Stimulated activated CD4-positive, alpha-beta T cell treated with anti-CD3 and anti-CD28 coated beads, TNF-alpha, amount 100 ng/mL, for 48 hours (primary cell): ENCODE data around the gene BRICD5.

Experiments
- DNase-seq, 3 donors: peaks; one replicate each; pipeline ENCODE4 v3.0.0-alpha.2; 2020; ENCODE audit warnings: low read depth in 3 of 3

The BRICD5 gene

DNA sequence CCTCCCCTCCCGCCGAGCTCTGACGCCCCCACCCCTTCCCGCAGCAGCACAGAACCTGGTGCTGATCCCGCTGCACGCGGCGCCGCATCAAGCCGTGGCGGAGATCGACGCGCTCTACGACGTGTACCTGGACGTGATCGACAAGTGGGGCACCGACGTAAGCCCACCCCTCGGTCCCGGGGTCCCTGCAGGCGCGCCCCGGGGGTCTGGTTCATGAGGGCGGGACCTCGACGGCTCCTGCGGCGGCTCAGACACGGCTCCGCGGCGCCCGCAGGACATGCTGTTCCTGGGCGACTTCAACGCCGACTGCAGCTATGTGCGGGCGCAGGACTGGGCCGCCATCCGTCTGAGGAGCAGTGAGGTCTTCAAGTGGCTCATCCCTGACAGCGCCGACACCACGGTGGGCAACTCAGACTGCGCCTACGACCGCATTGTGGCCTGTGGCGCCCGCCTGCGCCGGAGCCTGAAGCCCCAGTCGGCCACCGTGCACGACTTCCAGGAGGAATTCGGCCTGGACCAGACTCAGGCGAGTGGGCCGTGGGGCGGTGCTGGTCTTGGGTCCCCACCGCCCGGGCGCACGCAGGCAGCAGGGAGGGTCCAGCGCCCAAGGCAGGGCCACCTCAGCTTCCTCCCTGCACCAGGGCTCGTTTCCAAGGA, 27.0 kb upstream of the BRICD5 start:
- DNase-seq = no peak

DNA sequence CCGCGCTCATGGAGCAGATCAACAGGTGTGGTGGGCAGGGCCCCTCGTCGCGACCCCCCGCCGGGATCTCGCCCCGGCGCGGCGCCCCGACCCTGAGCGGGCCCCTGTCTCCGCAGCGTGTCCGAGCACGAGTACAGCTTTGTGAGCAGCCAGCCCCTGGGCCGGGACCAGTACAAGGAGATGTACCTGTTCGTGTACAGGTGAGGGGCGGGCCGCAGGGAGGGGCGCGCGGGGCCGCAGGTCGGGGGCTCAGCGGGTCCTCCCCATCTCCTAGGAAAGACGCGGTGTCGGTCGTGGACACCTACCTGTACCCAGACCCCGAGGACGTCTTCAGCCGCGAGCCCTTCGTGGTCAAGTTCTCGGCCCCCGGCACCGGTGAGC, 26.4 kb upstream of the BRICD5 start:
- DNase-seq = no peak

DNA sequence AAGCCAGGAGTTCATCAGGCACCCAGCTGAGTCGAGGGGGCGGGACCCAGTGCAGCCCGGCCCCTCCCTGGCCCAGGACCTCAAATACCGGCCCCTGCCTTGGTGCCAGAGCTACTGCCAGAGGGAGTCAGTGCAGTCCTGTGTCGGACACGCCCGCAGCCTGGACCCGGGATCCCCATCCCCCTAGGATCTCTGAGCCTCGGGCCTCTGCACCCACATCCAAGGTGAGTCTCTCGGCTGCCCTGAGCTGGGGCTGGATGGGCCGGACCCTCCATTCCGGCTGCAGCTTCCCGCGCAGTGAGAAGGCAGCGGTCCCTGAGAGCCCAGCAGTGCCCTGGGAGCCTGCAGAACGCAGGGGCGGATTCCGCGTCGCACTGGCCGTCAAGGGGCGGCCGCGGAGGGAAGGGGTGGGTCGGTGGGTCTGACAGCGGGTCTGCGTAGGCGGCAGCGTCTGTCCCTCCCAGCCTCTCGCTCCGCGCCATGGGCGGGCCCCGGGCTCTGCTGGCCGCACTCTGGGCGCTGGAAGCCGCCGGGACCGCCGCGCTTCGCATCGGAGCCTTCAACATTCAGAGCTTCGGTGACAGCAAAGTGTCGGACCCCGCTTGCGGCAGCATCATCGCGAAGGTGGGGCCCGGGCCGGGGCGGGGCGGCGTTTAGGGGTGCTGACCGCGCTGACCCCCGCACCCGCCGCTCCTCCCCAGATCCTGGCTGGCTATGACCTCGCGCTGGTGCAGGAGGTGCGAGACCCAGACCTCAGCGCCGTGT, 25.9 kb upstream of the BRICD5 start, which contains the start of gene DNASE1L2:
DNASE1L2 (plus strand) TSS at position 108 of the 765 bp plus-strand sequence; CDS start at position 481, 373 bp downstream.
- DNase-seq = no peak

DNA sequence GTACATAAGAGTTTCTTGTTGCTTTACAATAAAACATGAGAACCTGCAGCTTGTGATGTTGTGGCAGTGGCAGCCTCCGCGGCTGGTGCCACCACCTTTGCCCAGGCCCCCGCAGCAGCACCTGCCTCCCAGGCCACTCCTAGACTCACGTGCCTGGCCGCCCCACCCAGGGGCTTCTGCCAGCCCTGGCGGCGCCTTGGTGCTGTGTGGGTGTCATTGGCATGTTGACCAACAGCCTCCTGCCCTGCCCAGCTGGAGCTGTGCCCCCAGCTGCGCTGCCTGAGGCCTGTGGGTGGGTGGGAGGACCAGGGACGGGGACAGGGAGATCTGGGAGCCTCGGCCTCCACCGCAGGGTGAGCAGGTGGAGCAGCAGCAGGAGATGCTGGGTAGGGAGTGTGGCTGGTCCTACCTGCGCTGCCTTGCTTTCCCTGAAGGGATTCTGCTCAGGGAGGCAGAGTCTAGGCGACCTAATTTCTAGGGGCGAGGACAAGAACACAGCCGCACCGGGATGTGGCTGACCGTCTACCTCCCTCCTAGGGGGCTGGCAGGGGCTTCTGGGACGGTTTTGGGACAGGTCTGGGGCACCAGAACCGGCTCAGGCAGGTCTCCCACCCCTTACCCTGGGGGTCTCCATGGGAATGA, 25.2 kb upstream of the BRICD5 start:
- DNase-seq = no peak

DNA sequence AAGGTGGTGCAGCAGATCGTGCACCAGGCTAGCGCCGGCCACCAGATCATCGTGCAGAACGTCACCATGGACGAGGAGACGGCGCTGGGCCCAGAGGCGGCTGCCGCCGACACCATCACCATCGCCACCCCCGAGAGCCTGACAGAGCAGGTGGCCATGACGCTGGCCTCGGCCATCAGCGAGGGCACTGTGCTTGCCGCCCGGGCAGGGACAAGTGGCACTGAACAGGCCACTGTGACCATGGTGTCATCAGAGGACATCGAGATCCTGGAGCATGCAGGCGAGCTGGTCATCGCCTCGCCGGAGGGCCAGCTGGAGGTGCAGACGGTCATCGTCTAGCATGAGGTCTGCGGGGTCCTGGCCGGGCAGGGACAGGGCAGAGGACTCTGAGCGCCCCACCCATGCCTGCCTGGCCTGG, 24.6 kb upstream of the BRICD5 start:
- DNase-seq = no peak

DNA sequence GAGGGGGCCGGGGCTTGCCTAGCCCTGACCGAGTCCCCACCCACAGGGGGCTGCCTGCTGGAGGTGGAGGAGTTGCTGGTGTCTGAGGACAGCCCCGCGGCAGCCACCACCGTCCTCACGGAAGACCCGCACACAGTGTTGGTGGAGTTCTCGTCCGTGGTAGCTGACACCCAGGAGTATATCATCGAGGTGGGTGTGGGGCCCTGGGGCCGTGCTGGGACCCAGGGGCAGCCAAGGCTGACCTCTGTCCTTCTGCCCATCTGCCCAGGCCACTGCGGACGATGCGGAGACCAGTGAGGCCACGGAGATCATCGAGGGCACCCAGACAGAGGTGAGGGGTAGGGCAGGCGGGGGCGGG, 24.1 kb upstream of the BRICD5 start:
- no peak for DNase-seq

DNA sequence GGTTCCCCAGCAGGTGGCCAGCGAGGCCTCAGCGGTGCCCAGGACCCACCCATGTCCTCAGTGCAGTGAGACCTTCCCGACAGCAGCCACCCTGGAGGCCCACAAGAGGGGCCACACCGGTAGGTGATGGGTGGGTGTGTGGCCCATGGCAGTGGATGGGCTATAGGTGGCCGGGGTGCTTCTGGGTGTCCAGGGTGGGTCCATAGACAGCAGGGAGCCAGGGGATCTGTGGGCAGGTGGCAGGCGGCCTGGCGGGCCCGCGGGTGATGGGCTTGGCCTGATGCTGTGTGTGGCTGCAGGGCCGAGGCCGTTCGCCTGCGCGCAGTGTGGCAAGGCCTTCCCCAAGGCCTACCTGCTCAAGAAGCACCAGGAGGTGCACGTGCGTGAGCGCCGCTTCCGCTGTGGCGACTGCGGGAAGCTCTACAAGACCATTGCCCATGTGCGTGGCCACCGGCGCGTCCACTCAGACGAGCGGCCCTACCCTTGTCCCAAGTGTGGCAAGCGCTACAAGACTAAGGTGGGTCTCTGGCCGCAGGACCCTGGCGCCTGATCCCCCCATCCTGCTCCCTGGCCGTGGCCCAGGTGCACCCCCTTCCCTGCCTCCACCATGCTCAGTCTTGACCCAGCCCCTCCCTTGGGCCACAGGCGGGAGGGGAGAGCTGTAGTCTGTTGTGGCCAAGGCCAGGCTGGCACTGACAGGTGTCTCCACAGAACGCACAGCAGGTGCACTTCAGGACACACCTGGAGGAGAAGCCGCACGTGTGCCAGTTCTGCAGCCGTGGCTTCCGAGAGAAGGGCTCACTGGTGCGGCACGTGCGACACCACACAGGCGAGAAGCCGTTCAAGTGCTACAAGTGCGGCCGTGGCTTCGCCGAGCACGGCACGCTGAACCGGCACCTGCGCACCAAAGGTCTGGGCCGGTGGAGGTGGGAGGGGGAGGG, 23.5 kb upstream of the BRICD5 start:
- DNase-seq = no peak

DNA sequence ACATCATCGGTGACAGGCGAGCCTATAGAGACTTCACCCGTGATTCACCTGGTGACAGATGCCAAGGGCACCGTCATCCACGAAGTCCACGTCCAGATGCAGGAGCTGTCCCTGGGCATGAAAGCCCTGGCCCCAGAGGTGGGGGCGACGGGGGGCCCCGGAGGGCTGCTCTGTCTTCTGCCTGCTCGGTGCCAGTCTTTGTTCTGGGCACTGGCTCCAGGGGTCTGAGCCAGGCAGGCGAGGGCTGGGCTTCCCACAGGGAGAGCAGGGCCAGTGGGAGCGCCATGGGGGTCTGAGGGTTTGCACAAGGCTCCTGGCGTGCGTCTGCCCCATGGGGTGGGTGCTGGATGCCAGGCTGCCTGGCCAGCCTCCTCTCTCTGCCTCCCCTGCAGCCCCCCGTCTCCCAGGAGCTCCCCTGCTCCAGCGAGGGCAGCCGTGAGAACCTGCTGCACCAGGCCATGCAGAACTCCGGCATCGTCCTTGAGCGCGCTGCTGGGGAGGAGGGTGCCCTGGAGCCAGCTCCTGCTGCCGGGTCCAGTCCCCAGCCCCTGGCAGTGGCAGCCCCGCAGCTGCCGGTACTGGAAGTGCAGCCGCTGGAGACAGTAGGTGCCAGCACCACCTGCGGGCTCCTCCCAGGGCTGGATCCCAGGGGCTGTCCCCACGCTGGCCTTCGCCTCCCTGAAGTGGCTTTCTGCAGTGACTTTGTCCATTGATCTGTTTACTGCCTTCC, 22.5 kb upstream of the BRICD5 start:
- no peak for DNase-seq

DNA sequence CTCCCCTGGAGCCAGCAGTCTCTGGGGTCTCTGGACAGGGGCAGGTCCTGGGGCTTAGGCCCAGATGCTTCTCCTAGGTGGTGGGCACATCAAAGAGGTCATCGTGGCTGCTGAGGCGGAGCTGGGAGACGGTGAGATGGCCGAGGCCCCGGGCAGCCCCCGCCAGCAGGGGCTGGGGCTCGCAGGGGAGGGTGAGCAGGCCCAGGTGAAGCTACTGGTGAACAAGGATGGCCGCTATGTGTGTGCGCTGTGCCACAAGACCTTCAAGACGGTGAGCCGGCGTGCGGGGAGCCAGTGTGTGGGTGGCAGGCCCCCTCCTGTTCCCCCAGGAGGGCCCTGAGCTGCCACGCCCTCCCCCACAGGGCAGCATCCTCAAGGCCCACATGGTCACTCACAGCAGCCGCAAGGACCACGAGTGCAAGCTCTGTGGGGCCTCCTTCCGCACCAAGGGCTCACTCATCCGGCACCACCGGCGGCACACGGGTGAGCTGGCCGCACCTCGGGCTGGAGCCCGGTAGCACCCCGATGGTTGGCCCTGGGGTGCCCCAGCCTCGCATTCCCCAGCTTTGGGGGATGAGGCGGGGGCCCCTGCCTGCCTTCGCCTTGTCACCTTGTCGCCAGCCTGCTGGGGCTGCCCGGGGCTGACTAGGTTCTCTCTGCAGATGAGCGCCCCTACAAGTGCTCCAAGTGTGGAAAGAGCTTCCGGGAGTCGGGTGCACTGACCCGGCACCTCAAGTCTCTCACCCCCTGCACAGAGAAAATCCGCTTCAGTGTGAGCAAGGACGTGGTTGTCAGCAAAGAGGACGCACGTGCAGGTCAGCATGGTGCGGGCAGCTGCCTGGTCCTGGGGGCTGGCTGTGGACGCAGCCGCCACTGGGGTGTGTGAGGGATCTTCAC, 21.7 kb upstream of the BRICD5 start:
- no peak for DNase-seq

DNA sequence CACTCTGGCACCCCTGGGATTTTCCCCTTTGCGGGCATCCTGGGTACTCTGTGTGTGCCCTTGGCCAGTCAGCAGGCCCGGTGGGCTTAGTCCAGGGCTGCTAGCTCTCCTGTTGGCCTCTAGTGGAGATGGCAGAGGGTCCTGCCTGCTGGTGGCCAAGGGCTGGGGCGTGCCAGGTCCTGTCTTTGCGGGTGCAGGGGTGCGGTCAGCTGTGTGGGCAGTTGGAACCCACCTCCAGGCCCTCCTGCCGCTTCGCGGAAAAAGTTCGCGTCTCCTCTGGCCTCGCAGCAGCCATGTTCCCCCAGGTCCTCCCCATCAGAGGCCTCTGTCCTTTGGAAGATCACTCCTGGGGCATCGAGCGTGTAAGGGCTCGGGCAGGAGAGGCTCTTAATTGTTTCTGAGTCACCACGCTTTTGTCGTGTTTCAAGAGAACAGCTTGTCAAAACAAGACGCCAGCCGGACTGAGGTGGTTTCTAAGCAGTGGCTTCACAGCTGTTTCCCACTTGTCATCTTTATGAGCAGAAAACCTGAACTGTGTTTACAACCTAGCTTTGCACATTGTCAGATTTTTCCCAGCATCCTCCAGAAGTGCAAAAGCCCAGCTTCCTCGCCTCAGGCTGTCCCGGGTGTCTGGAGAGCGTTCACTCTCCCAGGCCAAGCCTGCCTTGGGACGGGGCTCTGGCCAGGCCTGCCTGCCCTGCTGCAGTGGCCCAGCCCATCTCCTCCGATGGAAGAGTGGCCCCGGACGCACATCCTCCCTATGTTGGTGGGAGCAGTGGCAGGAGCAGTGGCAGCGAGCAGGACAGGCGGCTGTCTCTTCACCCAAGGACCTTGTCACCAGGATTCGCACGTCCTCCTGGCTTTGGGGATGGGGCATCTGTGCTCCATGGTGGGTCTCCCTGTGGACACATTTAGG, 20.6 kb upstream of the BRICD5 start:
- no peak for DNase-seq

DNA sequence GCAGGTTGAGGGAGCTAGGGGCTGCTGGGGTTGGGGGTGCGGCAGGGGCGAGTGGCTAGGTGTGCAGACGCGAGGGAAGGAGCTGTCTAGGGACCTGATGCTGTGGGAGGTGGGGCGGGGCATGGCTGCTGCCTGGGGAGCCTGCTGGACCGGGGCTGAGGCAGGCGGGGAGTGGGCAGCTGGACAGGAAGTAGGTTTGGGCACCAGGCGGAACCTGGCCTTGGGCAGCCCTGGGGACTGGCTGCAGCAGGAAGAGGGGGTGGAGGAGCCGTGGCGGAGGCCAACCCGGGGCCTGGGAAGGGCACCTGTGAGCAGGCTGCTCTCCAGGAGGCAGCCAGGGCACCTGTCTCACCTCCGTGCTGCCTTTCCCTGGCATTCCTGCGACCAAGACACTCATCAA, 19.7 kb upstream of the BRICD5 start:
- DNase-seq = no peak

DNA sequence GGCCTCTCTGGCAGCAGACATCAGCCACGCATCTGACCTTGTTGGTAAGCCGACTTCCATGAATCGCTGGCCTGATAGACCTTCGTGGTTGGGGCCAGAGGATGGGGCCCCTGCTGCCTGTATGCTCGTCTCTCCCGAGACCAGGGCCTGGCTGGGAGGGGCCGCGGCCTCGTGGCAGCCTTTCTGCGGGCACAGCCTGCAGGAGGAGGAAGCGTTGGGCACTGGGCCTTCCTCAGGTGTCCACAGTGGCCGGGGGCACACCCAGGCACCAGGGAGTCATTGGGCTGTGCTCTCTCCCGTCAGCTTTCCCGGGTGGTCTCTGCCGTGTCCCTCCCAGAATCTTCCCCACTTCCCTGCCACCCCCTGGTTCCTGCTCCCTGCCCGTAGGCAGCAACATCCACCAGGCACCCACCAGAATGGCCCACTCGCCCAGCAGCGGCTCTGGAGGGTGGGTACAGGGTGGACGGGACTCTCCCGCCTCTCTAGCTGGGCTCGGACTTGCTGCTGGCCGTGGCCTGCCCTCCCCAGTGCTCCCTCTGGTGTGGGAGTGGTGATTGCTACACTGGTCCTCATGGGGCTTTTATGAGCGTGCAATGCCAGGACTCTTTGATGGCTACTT, 19.1 kb upstream of the BRICD5 start:
- no peak for DNase-seq

DNA sequence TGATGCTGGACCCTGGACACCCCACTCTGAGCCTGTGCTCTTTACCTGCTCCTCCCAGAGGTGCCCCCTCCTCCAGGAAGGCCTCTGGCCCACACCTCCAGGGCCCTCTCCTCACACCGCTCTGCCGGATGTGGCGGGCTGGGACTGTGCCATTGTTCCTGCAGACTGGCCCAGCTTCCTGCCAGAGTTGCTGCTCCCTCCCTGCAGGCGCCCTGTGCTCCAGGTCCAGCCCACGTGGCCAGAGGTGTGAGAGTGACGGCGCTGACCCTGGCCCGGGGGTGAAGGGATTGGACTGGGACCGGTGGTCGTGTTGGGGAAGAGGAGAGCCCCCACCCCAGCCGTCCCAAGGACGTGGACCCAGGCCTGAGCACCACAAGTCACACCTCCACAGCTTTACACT, 18.4 kb upstream of the BRICD5 start:
- no peak for DNase-seq

DNA sequence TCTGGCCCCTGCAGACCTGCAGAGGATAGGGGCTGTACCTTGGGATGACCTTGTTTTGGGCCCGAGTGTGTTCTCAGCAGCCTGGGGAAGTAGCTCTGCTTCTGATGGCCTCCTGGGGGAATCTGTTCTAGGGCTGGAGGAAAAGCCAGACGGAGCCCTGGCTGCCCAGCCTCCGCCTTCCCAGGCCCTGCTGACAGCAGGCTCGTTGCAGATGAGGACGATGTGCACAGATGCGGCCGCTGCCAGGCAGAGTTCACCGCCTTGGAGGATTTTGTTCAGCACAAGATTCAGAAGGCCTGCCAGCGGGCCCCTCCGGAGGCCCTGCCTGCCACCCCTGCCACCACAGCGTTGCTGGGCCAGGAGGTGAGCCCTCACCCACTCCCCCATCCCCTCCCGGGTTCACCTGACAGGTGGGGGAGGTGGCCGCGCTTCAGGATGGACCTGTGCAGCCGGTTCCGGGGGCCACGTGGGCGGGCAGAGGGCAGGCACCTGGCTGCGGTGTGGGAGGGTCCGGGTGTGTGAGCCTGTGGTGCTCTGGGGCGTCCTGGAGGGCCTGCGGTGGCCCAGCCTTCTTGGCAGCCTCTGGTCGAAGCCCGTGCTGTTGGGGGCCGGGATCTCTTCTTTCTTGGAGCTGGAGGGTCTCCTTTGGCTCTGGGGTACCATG, 17.6 kb upstream of the BRICD5 start:
- DNase-seq = no peak

DNA sequence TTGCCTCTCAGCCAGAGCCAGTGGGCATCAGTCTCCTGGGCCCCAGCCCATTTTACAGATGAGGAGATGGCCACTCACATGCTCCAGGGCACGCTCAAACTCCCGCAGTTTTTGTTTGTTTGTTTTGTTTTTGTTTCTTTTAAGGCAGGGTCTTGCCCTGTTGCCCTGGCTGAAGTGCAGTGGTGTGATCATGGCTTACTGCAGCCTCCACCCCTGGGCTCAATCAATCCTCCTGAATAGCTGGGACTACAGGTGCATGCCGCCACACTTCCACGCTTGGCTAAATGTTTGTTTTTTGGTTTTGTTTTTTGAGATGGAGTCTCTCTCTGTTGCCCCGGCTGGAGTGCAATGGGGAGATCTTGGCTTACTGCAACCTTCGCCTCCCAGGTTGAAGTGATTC, 16.3 kb upstream of the BRICD5 start:
- no peak for DNase-seq

DNA sequence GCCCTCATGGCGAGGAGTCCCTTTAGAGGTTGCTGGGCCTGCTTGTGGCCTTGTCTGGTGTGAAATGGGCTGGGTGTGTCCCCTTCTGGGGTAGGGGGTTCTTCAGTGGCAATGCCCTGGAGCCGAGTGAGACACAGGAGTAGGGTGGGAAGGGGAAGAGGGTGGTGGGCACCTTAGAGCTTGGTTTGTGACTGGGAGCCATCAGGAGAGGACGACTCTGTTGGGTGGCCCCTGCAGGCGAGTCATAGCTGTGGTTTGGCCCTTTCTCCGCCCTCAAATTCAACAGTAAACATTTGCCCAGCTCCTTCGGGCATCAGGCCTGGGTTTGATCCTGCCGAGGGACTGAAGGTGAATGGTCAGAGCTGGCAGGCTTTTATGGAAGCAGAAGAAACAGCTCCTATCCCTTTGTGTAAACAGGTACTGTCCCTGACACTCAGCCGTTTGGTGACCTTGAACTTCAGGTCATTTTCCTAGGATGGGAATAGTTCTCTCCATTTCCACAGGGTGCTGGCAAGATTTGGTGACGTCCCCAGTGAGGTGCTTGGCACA, 15.7 kb upstream of the BRICD5 start:
- no peak for DNase-seq

DNA sequence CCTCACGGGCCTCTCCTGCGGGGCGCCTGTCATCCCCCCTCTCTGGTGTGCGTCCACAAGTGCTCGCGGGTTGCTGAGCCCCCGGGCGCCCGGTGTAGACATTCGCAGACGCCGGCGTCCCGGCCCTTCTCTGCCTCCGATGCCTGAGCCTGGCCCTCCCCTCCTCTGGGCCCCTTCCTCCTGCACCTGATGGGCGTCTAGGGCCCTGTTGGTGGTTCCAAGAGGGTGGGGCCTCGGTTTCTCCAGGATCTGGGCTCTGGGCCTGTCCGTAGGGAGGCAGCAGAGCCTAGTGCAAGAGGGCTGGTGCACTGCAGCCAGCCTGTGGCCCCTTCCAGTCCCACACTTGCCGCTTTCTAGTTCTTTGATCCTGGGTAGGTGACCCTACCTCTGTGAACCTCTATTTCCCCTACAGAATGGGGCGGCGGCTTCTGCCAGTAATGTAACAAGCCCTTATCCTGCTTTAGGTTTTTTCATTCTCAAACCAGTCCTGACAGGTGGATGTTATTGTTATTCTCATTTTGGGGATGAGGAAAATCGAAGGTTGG, 13.4 kb upstream of the BRICD5 start:
- DNase-seq = no peak
